Activated CD4-positive, CD25-positive, alpha-beta regulatory T cell treated with anti-CD3 and anti-CD28 coated beads, Interleukin-2, amount 50 U/mL, for 16 hours (primary cell): Measurements from ENCODE around the gene GZMH.
A peak's percentile ranks its signal among the peaks of the same experiment; 100 is the strongest.
"Not testable (repeated sequence)": the region's sequence is repeated elsewhere in the genome, so short reads cannot be mapped to it uniquely, and the experiment has no call there.

Source experiments
- DNase-seq: peaks from one replicate; pipeline ENCODE4 v3.0.0-alpha.2; 2020; ENCODE audit warnings: low read depth, low spot score

Gene GZMH, protein sequence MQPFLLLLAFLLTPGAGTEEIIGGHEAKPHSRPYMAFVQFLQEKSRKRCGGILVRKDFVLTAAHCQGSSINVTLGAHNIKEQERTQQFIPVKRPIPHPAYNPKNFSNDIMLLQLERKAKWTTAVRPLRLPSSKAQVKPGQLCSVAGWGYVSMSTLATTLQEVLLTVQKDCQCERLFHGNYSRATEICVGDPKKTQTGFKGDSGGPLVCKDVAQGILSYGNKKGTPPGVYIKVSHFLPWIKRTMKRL

GRCh38 chr14:24609655-24610344 is at the start of gene GZMH:
Gene GZMH (minus strand): TSS chr14:24609685. CDS start chr14:24609613, 72 bp downstream.
- no peak for DNase-seq

- DNase-seq = not testable (repeated sequence)
These were observed 38.9 kb upstream of the GZMH start for GRCh38 chr14:24648361-24648760.

DNA sequence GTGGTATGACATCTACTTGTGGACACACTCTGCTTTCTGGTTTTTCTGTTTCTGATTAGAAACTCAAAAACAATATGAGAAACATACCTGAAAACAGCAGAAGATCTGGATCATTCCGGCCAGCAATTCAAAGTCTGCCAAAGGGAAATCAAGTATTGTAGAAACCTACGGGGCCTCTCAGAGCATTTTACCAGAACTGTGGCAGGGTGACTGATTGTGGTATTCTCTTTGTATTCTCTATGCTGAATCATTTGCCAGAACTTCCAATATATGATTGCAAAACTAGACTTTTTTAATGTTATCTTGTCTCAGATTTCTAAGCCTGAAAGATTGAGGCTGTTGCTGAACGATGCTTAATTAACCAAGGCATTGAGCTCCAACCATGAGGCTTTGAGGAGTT is 30.4 kb upstream of the GZMH start:
- DNase-seq = no peak

DNA sequence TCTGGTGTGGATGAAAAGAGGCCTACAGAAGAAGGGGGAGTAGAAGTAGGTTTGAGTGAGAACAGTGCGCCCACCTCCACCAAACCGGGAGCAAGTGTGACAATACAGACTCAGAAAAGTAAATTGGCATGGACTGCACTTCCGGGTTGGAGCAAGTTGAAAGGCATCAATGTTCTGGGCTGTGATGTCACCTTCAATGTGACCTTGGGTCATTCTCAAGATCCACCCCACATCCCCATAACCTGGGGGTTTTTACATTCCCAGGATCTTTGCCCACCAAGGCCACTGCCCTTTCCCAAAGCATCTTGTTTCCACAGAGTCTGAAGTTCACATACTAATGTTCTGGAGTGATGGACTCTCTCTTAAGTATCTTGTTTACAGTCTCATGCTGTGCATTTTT is 29.8 kb upstream of the GZMH start:
- no peak for DNase-seq

DNA sequence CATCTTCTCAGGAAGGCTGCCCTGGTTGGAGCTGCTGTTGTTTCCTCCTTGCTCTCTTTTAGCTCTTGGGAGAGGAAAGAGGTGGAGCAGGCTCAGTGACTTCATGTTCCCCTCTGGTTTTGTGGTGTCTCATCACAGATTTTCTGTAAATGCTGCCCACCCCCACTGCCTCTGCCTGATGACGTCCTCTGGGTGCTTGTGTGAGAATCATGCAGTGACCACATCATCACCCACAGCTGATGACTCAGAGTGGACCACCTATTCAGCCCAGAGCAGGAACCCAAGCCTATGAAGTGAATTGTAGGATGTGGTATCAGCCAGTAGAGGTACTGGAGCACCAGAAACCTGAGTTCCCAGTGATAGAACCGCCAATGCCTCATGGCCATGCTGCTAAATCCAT is 24.7 kb upstream of the GZMH start, which contains the start of gene GZMB:
Gene GZMB, minus strand, starts transcription at position 33 of the 400 bp plus-strand sequence. Its CDS starts 30 bp downstream, at position 3.
- DNase-seq = peak; percentile 15

DNA sequence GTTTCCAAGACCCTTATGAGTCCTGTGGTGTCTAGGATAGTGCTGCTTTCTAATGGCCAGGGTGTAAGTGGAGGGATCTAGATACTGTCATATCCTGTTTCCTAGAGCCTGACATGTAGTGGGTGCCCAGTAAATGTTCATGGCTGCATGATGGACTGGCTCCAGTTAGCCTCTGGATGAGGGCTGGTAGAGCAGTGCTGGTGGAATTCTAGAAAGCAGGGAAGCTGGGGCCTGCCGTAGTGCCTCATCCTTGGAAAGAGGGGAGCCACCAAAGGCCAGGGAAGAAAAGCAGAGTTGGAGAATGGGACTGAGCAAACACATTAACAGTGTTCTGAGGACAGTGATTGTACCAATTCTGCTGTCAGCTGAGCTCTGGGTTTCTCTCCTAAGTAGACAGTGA is 23.9 kb upstream of the GZMH start:
- no peak for DNase-seq

- no peak for DNase-seq
These were observed 23.3 kb upstream of the GZMH start for GRCh38 chr14:24632761-24633160.

DNA sequence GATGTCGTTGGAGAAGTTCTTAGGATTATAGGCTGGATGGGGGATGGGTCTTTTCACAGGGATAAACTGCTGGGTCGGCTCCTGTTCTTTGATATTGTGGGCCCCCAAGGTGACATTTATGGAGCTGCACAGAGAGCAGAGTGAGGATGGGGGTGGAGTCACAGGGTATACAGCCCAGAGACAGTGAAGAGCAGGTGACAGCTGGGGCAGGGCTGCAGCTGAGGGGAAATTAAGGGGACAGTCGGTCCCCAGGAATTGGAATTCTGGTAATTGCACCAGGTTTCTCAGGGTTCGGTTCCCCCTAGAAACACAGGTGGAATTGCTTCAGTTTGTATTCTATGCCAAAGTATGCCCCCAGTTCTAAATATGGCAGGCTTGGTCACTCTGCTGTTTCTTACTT is 22.9 kb upstream of the GZMH start:
- DNase-seq = no peak

GRCh38 chr14:24631749-24632335 is 22.4 kb upstream of the GZMH start:
- DNase-seq = no peak

DNA sequence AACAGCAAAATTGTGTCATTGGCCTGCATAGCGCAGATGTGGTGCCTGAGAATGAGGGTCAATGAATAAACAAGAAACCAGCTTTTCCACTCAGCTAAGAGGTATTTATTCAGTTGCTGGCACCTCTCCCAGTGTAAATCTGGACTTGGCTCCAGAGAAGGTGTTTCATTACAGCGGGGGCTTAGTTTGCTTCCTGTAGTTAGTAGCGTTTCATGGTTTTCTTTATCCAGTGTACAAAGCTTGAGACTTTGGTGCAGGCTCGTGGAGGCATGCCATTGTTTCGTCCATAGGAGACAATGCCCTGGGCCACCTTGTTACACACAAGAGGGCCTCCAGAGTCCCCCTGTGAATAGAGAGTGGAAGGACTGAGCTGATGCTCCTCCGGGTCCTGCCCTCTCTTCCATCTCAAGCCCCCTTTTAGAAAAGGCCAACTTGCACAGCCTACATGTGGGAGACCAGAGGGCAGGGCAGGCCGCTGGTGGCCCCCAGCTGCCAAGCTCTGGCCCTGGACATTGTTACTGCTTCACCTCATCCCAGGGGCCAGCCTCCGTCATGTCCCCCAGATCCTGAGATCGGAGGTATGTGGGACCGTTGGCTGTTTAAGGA is 21.5 kb upstream of the GZMH start:
- DNase-seq = no peak

- DNase-seq = no peak
These were observed 20.8 kb upstream of the GZMH start for GRCh38 chr14:24630087-24630871.

DNA sequence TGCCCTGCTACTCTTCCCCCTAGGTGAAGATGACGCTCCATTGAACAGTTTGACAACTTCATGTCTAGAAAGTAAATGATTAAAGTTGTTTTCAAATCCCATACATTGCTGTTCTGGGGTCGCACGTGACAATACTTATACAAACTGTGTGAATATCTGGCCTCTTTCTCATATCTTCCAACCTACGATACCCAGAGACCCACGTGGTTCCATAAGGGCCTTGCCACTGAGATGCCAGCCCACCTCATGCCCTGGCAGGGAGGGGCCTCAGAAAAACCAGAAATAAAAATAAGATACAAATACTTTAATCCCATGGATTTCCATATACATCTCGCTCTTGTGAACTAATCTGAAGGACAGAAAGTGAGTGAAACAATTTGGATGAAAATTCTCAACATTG is 20.0 kb upstream of the GZMH start:
- no peak for DNase-seq

DNA sequence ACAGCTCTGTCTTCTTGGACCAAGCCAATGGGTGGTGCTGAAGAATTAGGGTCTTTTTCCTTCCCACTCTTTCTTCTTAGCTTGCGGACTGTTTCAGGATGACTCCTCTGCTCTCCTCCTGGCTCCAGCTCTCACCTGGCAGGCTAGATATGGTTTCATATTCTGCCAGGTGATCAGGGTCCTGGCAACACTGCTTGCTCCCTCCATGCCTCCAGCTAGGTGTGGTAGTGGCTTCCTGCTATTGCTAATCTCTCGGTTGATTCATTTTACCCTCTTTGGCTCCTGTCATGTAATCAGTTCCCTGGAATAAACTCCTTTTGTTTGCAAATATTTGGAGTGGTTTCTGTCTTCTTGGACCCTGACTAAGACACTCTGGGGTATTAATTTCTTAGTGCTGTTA is 4.3 kb upstream of the GZMH start:
- no peak for DNase-seq

- DNase-seq = no peak
These were observed 3.8 kb upstream of the GZMH start for GRCh38 chr14:24613241-24613640.

GRCh38 chr14:24612196-24612595 is 2.7 kb upstream of the GZMH start:
- no peak for DNase-seq

DNA sequence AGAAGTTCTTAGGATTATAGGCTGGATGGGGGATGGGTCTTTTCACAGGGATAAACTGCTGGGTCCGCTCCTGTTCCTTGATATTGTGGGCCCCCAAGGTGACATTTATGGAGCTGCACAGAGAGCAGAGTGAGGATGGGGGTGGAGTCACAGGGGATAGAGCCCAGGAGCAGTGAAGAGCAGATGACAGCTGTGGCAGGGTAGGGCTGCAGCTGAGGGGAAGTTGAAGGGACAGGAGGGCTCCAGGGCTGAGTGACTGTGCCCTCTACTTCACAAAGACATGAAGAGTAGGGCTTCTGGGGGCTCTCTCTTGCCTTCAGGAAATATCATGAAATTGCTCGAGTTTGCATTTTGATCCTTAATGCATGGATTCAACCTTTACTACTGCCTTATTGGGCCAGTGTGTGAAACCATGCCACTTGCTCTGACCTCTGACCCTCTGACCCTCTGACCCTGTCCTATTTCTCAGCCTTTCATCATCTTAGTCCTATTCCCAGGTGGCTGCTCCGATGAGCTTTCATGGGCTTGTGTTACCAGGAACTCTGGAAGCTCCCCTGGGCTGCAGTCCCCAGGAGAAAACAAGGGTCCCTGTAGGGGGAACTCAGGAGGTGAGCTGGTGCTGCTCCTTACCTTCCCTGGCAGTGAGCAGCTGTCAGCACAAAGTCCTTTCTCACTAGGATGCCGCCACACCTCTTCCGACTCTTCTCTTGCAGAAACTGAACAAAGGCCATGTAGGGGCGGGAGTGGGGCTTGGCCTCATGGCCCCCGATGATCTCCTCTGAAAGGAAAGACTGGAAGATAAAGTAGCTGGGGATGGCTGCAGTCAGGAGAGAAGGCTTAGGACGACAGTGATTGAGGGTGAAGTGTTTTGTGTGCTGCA is 1.6 kb downstream of the GZMH start:
- no peak for DNase-seq

DNA sequence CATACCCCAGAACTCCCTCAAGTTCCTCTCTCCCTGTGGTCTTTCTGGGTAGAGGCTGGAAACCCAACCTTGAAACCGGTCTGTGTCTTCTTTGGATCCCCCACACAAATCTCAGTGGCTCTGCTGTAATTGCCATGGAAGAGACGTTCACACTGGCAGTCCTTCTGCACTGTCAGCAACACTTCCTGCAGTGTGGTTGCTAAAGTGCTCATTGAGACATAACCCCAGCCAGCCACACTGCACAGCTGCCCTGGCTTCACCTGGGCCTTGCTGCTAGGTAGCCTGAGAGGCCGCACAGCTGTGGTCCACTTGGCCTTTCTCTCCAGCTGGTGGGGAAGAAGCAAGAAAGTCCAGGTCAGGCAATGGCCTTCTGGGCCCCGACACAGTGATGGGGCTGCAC is 2.4 kb downstream of the GZMH start:
- DNase-seq = no peak

DNA sequence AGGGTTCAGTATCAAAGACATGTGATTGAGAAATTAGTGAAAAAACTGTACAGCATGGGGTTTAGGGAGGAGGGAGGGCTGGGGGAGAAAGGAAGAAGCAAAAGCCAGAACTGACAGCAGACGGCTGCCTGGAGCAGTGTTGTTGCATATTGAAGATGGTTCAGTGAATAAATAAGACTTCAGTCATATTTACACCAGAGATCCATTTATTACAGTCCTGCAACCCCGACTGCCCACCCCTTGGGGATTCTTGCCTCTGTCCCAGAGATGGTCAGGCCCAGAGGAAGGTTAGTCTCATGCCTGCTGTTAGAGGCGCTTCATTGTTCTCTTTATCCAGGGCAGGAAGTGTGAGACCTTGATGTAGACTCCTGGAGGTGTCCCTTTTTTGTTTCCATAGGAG is 3.2 kb downstream of the GZMH start:
- DNase-seq = no peak

DNA sequence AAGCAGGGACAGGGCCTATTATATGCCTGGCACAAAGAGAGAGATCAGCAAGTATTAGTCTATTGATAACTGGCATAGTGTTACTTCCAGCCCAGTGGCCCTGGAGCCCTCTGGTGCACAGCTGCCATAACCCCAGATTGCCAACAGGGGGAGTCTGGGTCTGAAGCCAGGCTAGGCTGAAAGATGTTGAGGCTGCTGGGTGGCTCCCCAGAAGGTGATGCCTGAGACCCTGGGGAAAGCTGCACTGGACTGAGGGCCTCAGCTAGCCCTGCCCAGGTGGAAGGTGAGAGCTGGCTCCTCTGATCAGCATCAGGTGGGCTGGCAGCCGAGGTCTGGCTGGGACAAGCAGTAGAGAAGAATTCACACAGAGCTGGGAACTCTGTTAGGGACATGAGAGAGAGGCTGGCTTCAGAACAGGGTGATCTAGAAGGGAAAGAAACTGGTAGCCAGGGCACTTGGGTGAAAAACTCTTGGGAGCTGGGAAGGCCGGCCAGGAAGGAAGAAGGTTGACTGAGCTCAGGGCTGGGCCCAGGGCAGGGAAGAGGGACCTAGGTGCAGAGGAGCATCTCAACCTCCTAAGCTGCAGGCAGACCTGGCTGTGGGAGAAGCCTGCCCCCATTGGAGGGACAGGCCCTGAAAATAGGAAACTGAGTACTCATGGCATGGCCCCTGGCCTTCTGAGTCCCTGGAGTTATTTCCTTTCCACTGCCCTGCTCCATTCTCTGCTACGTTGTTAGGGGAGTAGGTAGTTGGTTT is 3.9 kb downstream of the GZMH start:
- peak; percentile 18 for DNase-seq

DNA sequence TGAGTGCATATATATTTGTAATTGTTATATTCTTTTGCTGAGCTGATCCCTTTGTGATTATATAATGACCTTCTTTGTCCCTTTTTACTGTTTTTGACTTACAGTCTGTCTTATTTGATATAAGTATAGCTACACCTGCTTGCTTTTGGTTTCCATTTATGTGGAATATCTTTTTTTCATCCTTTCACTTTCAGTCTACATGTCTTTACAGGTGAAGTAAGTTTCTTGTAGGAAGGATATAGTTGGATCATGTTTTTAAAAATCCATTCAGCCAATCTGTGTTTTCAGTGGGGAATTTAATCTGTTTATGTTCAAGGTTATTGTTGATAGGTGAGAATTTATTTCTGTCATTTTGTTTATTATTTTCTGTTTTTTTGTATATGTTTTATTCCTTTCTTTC is 12.1 kb downstream of the GZMH start:
- no peak for DNase-seq
